ENCODE measurements around the gene PSENEN.
"Not testable (repeated sequence)": the region's sequence is repeated elsewhere in the genome, so short reads cannot be mapped to it uniquely, and the experiment has no call there.

Gene PSENEN

GRCh38 chr19:35790981-35791813 lies 45.7 kb downstream of the PSENEN start:
- no peak for DNase-seq

- no peak for DNase-seq
Observed at GRCh38 chr19:35791814-35792279, 46.4 kb downstream of the PSENEN start.

- no peak for DNase-seq
Observed at GRCh38 chr19:35792312-35792711, 46.9 kb downstream of the PSENEN start.

- DNase-seq, result no peak
Observed at GRCh38 chr19:35792888-35793287, 47.4 kb downstream of the PSENEN start.

GRCh38 chr19:35793381-35794165 lies 48.1 kb downstream of the PSENEN start:
- DNase-seq, result no peak

- not testable (repeated sequence) for DNase-seq
Observed at GRCh38 chr19:35795564-35795963, 50.1 kb downstream of the PSENEN start.
